ENCODE data around the gene GP1BA. TPM values are rescaled to one million over a fixed set of nuclear protein-coding genes. Genes with fewer than 3 reads are reported as not detected.

GP1BA gene
- total and polyA plus RNA-seq, 2 experiments from 2014 or later, result not detected

GRCh38 chr17:4951486-4951885, 19.4 kb downstream of the GP1BA start:
- Histone ChIP-seq H3K9me2 (replicated peaks; ENCODE audit: insufficient read depth) (no peaks in the 10 kb centered on the region), H3K27ac (no peak overlapping the region), H3K4me2 (peak overlapping the region; percentile 86), H3K79me2 (peaks cover 18% of the 10 kb centered on the region), H3K4me1 (ENCODE audit: insufficient read depth) (peaks cover 16% of the 10 kb centered on the region), H3K4me3 (no peak overlapping the region), H4K20me1 (ENCODE audit: insufficient read depth, poor library complexity, severe bottlenecking) (peaks cover 5% of the 10 kb centered on the region), H3K36me3 (replicated peaks; ENCODE audit: insufficient read depth, low read depth) (no peaks in the 10 kb centered on the region), H3K9me3 (ENCODE audit: low read depth) (no peaks in the 10 kb centered on the region), H3K27me3 (no peaks in the 10 kb centered on the region), H2AFZ (no peak overlapping the region)
- DNase-seq (ENCODE audit: low spot score), result no peak
- WGBS (ENCODE audit: low lambda C conversion rate, missing lambda C conversion rate), result 81% methylated on average over 3 of the region's 3 CpGs
- TF ChIP-seq EZH2phosphoT487 (IDR thresholded peaks at IDR 0.05; ENCODE audit: low read depth, severe bottlenecking, unreplicated experiment) (no peak), EZH2 (IDR thresholded peaks at IDR 0.05; ENCODE audit: borderline replicate concordance) (no peak), CTCF (IDR thresholded peaks at IDR 0.05; ENCODE audit: poor library complexity) (no peak)

GRCh38 chr17:4953451-4953961, 21.4 kb downstream of the GP1BA start:
- DNase-seq (ENCODE audit: low spot score), result no peak
- Histone ChIP-seq H3K27me3 (no peaks in the 10 kb centered on the region), H3K4me2 (no peak overlapping the region), H3K4me1 (ENCODE audit: insufficient read depth) (peaks cover 15% of the 10 kb centered on the region), H3K27ac (no peak overlapping the region), H3K79me2 (no peaks in the 10 kb centered on the region), H3K4me3 (no peak overlapping the region), H2AFZ (no peak overlapping the region), H3K9me2 (replicated peaks; ENCODE audit: insufficient read depth) (no peaks in the 10 kb centered on the region), H3K36me3 (replicated peaks; ENCODE audit: insufficient read depth, low read depth) (no peaks in the 10 kb centered on the region), H4K20me1 (ENCODE audit: insufficient read depth, poor library complexity, severe bottlenecking) (no peaks in the 10 kb centered on the region), H3K9me3 (ENCODE audit: low read depth) (no peaks in the 10 kb centered on the region)
- TF ChIP-seq EZH2 (IDR thresholded peaks at IDR 0.05; ENCODE audit: borderline replicate concordance) (no peak), EZH2phosphoT487 (IDR thresholded peaks at IDR 0.05; ENCODE audit: low read depth, severe bottlenecking, unreplicated experiment) (no peak), CTCF (IDR thresholded peaks at IDR 0.05; ENCODE audit: poor library complexity) (no peak)
- 89% methylated on average over 14 of the region's 14 CpGs for WGBS (ENCODE audit: low lambda C conversion rate, missing lambda C conversion rate)

GRCh38 chr17:4955091-4955490, 23.0 kb downstream of the GP1BA start:
- no peak overlapping the region for H3K4me2 ChIP-seq
- H3K27me3 ChIP-seq, result no peaks in the 10 kb centered on the region
- no peaks in the 10 kb centered on the region for H4K20me1 ChIP-seq (ENCODE audit: insufficient read depth, poor library complexity, severe bottlenecking)
- H2AFZ ChIP-seq, result no peak overlapping the region
- H3K27ac ChIP-seq, result no peak overlapping the region
- no peaks in the 10 kb centered on the region for H3K79me2 ChIP-seq
- no peak overlapping the region for H3K4me3 ChIP-seq
- TF ChIP-seq EZH2phosphoT487 (IDR thresholded peaks at IDR 0.05; ENCODE audit: low read depth, severe bottlenecking, unreplicated experiment), result no peak
- no peak for TF ChIP-seq CTCF (IDR thresholded peaks at IDR 0.05; ENCODE audit: poor library complexity)
- no peak for TF ChIP-seq EZH2 (IDR thresholded peaks at IDR 0.05; ENCODE audit: borderline replicate concordance)
- WGBS (ENCODE audit: low lambda C conversion rate, missing lambda C conversion rate), result 98% methylated on average over 8 of the region's 8 CpGs
- peaks cover 14% of the 10 kb centered on the region for H3K4me1 ChIP-seq (ENCODE audit: insufficient read depth)
- no peaks in the 10 kb centered on the region for H3K36me3 ChIP-seq (replicated peaks; ENCODE audit: insufficient read depth, low read depth)
- H3K9me2 ChIP-seq (replicated peaks; ENCODE audit: insufficient read depth), result no peaks in the 10 kb centered on the region
- no peak for DNase-seq (ENCODE audit: low spot score)
- no peaks in the 10 kb centered on the region for H3K9me3 ChIP-seq (ENCODE audit: low read depth)

Data from hepatocyte (in vitro differentiated cells).